Liver (tissue), 3 donors: ENCODE results near the gene LMBR1L.

Experiments used
- CTCF ChIP-seq: fragments of 150-350 bp; IDR thresholded peaks from 2 replicates; pipeline ENCODE4 v1.5.1; 2017; ENCODE audit warnings: improper control_type of control experiment, low read depth, low read length; ENCODE audit not compliant: missing input control
- REST ChIP-seq: IDR thresholded peaks from 2 replicates; pipeline ENCODE4 v1.6.1; 2016; ENCODE audit warnings: antibody characterized with exemption, mild to moderate bottlenecking
- TAF1 ChIP-seq: conservative IDR thresholded peaks from 2 replicates; pipeline ENCODE4 v1.6.1; 2016; ENCODE audit warnings: antibody characterized with exemption, mild to moderate bottlenecking
- donor health status: healthy.
- donor health status: healthy.

- TF ChIP-seq TAF1: no peak
- no peak for TF ChIP-seq REST
- TF ChIP-seq CTCF: no peak
Observed at GRCh38 chr12:49092816-49093406, 17.7 kb downstream of the LMBR1L start.
